Measurements from ENCODE around the gene TMC5.

DNA sequence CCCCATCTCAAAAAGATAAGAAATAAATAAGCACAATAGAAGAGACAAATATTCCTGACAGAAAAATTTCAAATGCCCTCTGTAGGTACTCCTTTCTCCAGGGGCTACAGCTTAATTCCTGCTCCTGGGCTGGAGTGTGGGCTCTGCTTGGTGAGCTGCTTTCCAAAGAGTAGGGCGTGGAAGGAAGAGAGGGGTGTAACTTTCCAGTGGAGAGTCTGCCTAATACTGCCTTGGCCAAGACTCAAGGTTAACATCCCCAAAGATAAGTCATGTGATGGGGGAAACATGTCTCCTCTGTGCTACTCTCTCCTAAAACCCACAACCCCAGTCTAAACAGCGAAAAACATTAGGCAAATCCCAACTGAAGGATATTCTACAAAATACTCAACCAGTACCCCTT is 42.7 kb downstream of the TMC5 start:
- TF ChIP-seq EZH2 (IDR thresholded peaks at IDR 0.05), result no peak
- TF ChIP-seq POLR2AphosphoS5 (IDR thresholded peaks at IDR 0.05; ENCODE audit: borderline replicate concordance, low read depth, low read length), result no peak
- no peak for TF ChIP-seq FOXP2 (optimal IDR thresholded peaks at IDR 0.05; ENCODE audit: control extremely low read depth, extremely low read length, insufficient read depth)
